Activated CD8-positive, alpha-beta T cell treated with anti-CD3 and anti-CD28 coated beads for 36 hours (primary cell): ENCODE data around the gene SRA1. TPM values are rescaled to one million over a fixed set of nuclear protein-coding genes. Genes with fewer than 3 reads are reported as not detected.

Experiments
- ATAC-seq: fragments of 200-7000 bp; cut with Tn5 transposase; one replicate; pipeline ENCODE4 v1.10.0; 2021; ENCODE audit warnings: mild to moderate bottlenecking, moderate library complexity
- CTCF ChIA-PET: fragments of 350-600 bp; sonication (Branson Sonifier 250); formaldehyde crosslinking; loops from one replicate; lab custom pipeline; 2021; ENCODE audit warnings: antibody characterized with exemption; lab: Charles Lee
- POLR2A ChIA-PET: fragments of 350-600 bp; sonication (Branson Sonifier 250); formaldehyde crosslinking; loops from one replicate; lab custom pipeline; 2021; ENCODE audit warnings: antibody characterized with exemption; lab: Charles Lee
- DNase-seq: peaks from one replicate; pipeline ENCODE4 v3.0.0-alpha.2; 2020
- H3K27ac Mint-ChIP-seq: one replicate; pipeline ENCODE4 v1.8.0; 2021; ENCODE audit warnings: mild to moderate bottlenecking, mixed read lengths
- H3K27me3 Mint-ChIP-seq: one replicate; pipeline ENCODE4 v1.8.0; 2021; ENCODE audit warnings: mixed read lengths
- H3K36me3 Mint-ChIP-seq: one replicate; pipeline ENCODE4 v1.8.0; 2021; ENCODE audit warnings: low read depth, mixed read lengths
- H3K4me1 Mint-ChIP-seq: one replicate; pipeline ENCODE4 v1.8.0; 2021; ENCODE audit warnings: low read depth, mixed read lengths
- H3K4me3 Mint-ChIP-seq: one replicate; pipeline ENCODE4 v1.8.0; 2021; ENCODE audit warnings: mild to moderate bottlenecking, moderate library complexity, mixed read lengths
- H3K9me3 Mint-ChIP-seq: one replicate; pipeline ENCODE4 v1.8.0; 2021; ENCODE audit warnings: mixed read lengths
- intact Hi-C: fragments of 100-400 bp; cut with micrococcal nuclease; formaldehyde crosslinking; loops from one replicate; pipeline ENCODE4 v1.10.0; 2022
- total RNA-seq, 2 experiments: library from RNA; stranded (reverse); gene quantifications; one replicate each; pipeline ENCODE4 v1.2.3, GENCODE V29; 2021
- TF ChIP-seq, protein P1 (sequence below): fragments of 200-600 bp; IDR thresholded peaks from one replicate; pipeline ENCODE4 v1.8.0; 2022; ENCODE audit warnings: antibody characterized with exemption, mild to moderate bottlenecking

The SRA1 gene
- total RNA-seq, 2 experiments from 2014 or later, result 47.8 to 49.5 TPM

DNA sequence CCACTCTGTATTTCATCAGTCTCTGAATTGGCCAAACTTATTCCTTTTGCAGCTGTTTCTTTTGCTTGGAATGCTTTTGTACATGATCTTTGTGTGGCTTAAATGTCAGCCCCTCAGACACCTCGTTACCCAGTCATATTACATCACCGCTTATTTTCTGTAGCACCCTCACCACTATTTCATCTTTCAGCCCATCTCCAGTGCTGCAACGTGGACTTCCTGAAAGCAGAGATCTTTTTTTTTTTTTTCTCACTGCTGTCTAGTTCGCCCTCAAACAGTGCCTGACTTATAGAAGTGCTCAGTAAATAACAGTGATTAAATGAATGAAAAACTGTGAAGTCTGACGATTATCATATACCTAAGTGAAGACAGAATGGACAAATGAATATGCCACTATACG lies 835 bp downstream of the SRA1 start:
- POLR2A ChIA-PET, result interaction anchor here (0.6 to 0.7 kb wide), 2 partner anchors 9 to 154 kb away, joined by 3 read pairs; partner anchors contain the start of gene EIF4EBP3
- peaks cover 47% of the 10 kb centered on the region for H3K4me1 Mint-ChIP-seq
- H3K36me3 Mint-ChIP-seq, result peaks cover 41% of the 10 kb centered on the region
- peak overlapping the region; percentile 89 for H3K27ac Mint-ChIP-seq
- H3K4me3 Mint-ChIP-seq, result peak overlapping the region; percentile 81
- no peaks in the 10 kb centered on the region for H3K9me3 Mint-ChIP-seq
- no peak for ATAC-seq
- H3K27me3 Mint-ChIP-seq, result no peaks in the 10 kb centered on the region
- TF ChIP-seq, protein P1, sequence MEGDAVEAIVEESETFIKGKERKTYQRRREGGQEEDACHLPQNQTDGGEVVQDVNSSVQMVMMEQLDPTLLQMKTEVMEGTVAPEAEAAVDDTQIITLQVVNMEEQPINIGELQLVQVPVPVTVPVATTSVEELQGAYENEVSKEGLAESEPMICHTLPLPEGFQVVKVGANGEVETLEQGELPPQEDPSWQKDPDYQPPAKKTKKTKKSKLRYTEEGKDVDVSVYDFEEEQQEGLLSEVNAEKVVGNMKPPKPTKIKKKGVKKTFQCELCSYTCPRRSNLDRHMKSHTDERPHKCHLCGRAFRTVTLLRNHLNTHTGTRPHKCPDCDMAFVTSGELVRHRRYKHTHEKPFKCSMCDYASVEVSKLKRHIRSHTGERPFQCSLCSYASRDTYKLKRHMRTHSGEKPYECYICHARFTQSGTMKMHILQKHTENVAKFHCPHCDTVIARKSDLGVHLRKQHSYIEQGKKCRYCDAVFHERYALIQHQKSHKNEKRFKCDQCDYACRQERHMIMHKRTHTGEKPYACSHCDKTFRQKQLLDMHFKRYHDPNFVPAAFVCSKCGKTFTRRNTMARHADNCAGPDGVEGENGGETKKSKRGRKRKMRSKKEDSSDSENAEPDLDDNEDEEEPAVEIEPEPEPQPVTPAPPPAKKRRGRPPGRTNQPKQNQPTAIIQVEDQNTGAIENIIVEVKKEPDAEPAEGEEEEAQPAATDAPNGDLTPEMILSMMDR, result no peak
- no peak for DNase-seq
- intact Hi-C loops, result loop anchor here (5.0 kb wide), 1 partner anchor 76 kb away; the partner anchor contains the start of gene CD14
- CTCF ChIA-PET, result interaction anchor here (1.1 to 2.4 kb wide), 3 partner anchors 9 to 204 kb away, joined by 3 to 15 read pairs (median 4); partner anchors contain the start of gene EIF4EBP3

DNA sequence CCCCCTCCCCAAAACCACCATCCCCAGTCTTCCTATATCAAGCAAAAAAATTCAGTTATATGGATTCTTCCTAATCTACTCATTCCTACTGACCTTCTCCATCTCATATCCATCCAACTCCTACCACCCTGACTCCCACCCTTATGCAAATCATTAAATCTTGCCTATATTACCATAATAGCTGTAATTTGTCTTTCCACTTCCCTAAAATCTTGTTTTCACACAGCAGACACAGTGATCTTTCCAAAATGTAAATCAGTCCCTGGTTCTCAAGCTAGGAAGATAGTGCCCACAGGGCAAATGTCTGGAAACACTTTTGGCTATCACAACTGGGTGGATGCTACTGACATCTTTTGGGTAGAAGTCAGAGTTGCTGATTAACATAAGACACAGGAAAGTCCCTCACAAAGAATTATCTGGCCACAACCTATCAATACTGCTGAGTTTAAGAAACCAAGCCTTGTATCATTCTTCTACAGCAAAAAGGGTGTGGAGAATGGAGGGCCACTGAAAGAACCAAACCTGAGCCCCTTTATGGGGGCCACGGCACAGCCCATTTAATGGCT lies 1.4 kb downstream of the SRA1 start:
- ATAC-seq, result peak; percentile 11
- Mint-ChIP-seq H3K36me3 (peaks cover 45% of the 10 kb centered on the region), H3K4me3 (peak overlapping the region; percentile 81), H3K27ac (peak overlapping the region; percentile 89), H3K27me3 (no peaks in the 10 kb centered on the region), H3K4me1 (peaks cover 53% of the 10 kb centered on the region), H3K9me3 (no peaks in the 10 kb centered on the region)
- no peak for DNase-seq
- ChIA-PET CTCF (interaction anchor here (1.6 kb wide), 1 partner anchor 79 kb away, joined by 4 read pairs; no protein-coding TSS in a partner anchor), POLR2A (interaction anchor here (0.6 to 0.7 kb wide), 2 partner anchors 8 to 153 kb away, joined by 3 read pairs; partner anchors contain the start of gene EIF4EBP3)
- intact Hi-C loops, result loop anchor here (5.0 kb wide), 1 partner anchor 76 kb away; the partner anchor contains the start of gene CD14
- TF ChIP-seq, protein P1, result no peak

DNA sequence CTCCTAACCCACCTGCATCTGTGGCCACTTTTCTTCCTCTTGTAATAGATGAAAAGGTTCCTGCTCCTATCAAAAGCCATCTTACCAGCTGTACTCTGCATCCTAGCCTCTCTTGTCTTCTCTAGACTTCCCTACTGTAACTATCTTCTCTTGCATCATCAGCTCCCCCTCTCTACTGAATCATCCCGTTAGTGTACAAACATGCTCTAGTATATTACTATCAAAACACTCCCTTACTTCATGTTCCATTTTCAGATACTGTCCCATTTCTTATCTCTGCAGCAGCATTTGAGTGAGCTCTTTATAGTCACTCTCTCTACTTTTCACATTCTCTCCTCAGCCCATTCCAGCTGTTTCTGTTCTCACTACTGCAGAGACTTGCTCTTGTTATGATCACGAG lies 2.8 kb downstream of the SRA1 start:
- TF ChIP-seq, protein P1, result no peak
- intact Hi-C loops, result no loop called here
- Mint-ChIP-seq H3K4me1 (peaks cover 64% of the 10 kb centered on the region), H3K27ac (peak overlapping the region; percentile 89), H3K9me3 (no peaks in the 10 kb centered on the region), H3K36me3 (peaks cover 57% of the 10 kb centered on the region), H3K4me3 (peak overlapping the region; percentile 81), H3K27me3 (no peaks in the 10 kb centered on the region)
- CTCF ChIA-PET, result no interaction called here
- DNase-seq (no peak), ATAC-seq (no peak)
- POLR2A ChIA-PET, result interaction anchor here (0.8 to 1.1 kb wide), 3 partner anchors 10 to 85 kb away, joined by 3 to 6 read pairs (median 3); partner anchors contain the start of genes APBB3 and TMCO6

DNA sequence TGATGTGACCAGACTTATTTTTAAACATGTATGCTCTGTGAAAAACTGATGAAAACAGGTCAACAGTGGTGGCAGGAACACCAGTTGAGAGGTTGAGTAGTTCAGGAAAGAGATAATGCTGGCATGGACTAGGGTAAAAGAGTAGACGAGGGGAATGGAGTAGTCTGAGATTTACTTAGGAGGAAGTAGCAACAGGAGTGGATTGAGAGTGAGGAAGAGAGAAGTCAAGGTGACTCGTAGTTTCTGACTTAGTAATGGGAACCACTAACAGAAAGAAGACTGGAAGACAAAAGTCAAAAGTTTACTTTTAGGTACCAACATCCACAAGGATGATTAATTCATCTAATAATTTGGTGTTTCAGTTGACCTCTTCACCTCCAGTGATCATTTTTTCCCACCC lies 3.6 kb downstream of the SRA1 start:
- DNase-seq, result no peak
- POLR2A ChIA-PET, result interaction anchor here (0.6 to 1.1 kb wide), 3 partner anchors 9 to 142 kb away, joined by 3 to 4 read pairs (median 4); no protein-coding TSS in a partner anchor
- Mint-ChIP-seq H3K36me3 (peaks cover 65% of the 10 kb centered on the region), H3K27ac (peak overlapping the region; percentile 89), H3K9me3 (no peaks in the 10 kb centered on the region), H3K4me3 (peak overlapping the region; percentile 81), H3K27me3 (no peaks in the 10 kb centered on the region), H3K4me1 (peaks cover 72% of the 10 kb centered on the region)
- peak; percentile 21 for ATAC-seq
- CTCF ChIA-PET, result interaction anchor here (1.4 to 1.5 kb wide), 2 partner anchors 10 to 190 kb away, joined by 3 read pairs; no protein-coding TSS in a partner anchor
- TF ChIP-seq, protein P1, result no peak
- intact Hi-C loops, result no loop called here

DNA sequence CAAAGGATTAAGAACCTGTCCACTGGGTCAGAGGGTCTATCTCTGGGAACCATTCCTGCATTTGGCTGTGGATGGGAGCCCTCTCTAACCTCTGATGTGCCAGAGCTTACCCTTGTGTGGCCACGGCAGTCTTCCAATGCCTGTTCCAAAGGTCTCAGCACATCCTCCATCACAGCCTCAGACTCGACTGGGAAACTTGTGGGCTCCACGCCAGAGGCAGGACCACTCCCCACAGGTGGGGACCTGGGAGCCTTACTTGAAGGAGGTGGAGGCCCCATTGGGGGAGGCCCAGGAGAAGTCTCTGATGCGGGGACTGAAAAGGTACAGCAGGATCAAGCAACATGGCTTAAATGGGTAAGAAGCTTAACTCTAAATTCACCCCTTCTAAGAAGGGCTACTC lies 5.4 kb downstream of the SRA1 start:
- no peak for DNase-seq
- no peak for ATAC-seq
- Mint-ChIP-seq H3K27ac (peak overlapping the region; percentile 98), H3K9me3 (no peaks in the 10 kb centered on the region), H3K27me3 (no peaks in the 10 kb centered on the region), H3K36me3 (peaks cover 69% of the 10 kb centered on the region), H3K4me3 (no peak overlapping the region), H3K4me1 (peaks cover 74% of the 10 kb centered on the region)
- CTCF ChIA-PET, result interaction anchor here (1.1 to 2.5 kb wide), 3 partner anchors 9 to 87 kb away, joined by 3 to 8 read pairs (median 5); partner anchors contain the start of gene APBB3
- TF ChIP-seq, protein P1, result no peak
- intact Hi-C loops, result no loop called here
- POLR2A ChIA-PET, result interaction anchor here (1.0 to 3.2 kb wide), 4 partner anchors 17 to 95 kb away, joined by 3 to 15 read pairs (median 4); partner anchors contain the start of genes IK and NDUFA2
